ENCODE measurements around the gene GPHB5.
"Not testable (repeated sequence)": the region's sequence is repeated elsewhere in the genome, so short reads cannot be mapped to it uniquely, and the experiment has no call there.

GPHB5 gene

DNA sequence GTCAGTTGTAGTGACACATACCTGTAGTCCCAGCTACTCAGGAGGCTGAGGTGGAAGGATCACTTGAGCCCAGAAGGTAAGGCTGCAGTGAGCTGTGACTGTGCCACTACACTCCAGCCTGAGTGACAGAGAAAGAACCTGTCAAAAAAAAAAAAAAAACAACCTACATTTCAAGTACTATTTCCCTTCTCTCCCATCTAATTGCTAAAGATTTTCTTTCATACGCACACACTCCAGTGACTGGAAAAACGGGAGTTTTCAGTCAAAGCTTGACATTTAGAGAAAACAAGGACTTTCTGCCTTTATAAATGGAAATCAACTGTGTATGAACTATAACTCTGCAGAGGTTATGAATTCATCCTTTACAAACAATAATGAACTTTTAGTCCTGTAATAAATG, 25.9 kb downstream of the GPHB5 start:
- DNase-seq: no peak

DNA sequence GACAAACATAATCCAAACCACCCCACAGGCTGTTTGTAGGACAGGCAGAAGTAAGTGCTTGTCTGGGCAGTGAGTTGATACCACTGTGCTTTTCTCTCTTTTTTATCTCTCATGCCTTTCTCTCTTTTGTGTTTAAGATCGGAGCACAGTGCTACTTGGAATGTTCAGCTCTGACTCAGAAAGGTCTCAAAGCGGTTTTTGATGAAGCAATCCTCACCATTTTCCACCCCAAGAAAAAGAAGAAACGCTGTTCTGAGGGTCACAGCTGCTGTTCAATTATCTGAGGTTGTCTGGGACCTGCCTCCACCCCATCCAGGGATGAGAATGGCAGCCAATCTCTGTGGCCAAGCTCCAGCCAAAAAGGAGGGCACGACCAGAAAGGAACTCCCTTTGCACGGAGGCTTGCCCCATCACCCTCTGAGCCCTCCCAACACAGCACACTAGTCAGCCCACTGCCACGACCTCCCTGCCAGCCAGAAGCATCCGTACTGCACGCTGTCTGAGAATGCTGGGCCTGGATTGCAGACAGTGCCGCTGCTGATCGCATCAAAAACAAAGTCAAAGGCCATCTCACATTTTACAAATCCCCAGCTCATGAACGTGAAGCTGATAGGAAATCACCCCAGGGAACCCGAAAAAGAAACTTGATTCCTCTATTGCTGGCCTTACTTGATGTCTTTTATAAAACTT, 27.8 kb downstream of the GPHB5 start:
- no peak for DNase-seq

DNA sequence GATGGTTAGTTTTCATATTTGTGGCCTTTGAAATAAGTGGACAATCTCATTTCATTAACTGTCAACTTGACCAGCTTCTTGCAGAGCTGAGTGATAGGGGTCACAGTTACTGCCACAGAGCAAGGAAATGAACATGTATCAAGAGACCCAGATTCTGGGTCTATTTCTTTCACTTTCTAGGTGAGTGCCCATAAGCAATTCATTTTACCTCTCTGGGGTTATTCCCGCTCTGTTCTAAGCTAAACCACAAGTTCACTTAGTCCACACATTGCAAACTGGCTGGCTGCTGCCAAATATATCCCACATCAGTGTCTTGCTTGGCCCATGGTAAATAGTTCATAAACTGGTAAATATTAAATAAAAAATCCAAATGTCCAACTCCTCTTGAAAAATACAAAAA, 29.9 kb downstream of the GPHB5 start:
- DNase-seq: no peak

DNA sequence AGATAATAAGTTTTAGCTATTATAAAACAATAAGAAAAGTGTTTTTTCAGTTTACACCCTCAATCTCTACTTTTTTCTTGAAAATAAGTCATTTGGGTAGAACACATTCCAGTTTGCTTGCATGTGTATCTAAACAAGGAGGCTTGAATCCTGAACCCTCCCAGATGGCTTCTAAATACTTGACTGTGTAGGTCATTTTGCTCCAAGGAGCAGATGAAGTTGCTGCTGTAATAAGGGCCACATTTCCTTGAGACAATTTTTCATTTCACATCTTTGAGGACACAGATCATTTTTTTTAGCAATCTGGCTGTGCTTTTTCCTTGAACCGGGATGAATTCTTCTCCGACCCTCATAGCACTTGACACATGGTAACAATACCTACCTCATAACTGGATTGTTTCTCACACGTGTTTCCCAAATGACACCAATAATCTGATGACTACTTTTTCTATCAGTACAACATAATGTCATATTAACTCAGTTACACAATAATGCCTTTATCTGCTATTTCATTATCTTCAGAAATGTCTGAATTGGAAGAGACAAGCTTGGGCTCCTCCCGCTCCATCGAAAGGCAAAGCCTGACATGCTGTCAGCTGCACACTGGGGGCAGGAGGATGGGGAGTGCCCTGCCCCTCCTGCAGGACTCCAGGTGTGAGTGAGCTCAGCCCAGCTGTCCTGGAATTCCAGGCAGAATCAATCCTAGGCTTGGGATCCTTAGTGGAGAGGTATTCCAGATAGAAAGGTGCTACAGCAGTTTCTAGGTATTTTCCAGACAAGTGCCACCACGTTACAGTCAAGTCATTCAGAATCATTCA, 30.9 kb downstream of the GPHB5 start:
- DNase-seq: no peak

DNA sequence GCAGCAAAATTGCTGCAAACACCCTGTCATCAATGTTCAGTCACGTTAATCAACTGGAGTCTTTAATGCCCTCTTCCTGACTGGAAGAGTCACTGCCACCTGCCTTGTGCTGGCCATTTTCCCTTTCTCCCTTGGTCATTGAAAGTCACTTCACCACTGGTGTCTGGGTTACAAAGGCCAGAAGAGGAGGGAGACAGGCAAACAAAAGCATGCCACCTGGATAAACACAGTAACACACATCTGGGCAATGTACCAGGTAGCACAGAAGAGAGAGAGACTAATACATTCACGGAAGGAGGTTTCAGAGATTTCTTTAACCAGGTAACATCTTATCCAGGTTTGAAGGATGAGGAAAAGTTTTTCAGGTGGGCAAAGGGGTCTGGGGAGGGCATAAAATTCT, 32.7 kb downstream of the GPHB5 start:
- no peak for DNase-seq

DNA sequence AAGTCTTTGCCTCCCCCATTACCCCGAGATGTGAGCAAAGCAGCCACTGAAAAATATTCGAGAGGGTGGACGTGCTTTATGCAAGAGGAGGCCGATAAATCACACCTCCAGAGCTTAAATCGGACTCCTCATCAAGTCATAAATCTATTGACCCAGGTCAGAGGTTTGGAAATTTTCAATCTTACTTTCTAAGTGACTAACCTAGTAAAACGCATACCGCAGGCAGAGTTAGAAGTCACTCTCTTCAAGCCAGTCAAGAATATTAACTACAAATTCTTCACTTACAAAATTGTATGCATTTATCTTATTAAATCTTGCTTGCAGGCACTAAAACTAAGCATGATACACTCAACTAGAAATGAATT, 34.9 kb downstream of the GPHB5 start:
- no peak for DNase-seq

DNA sequence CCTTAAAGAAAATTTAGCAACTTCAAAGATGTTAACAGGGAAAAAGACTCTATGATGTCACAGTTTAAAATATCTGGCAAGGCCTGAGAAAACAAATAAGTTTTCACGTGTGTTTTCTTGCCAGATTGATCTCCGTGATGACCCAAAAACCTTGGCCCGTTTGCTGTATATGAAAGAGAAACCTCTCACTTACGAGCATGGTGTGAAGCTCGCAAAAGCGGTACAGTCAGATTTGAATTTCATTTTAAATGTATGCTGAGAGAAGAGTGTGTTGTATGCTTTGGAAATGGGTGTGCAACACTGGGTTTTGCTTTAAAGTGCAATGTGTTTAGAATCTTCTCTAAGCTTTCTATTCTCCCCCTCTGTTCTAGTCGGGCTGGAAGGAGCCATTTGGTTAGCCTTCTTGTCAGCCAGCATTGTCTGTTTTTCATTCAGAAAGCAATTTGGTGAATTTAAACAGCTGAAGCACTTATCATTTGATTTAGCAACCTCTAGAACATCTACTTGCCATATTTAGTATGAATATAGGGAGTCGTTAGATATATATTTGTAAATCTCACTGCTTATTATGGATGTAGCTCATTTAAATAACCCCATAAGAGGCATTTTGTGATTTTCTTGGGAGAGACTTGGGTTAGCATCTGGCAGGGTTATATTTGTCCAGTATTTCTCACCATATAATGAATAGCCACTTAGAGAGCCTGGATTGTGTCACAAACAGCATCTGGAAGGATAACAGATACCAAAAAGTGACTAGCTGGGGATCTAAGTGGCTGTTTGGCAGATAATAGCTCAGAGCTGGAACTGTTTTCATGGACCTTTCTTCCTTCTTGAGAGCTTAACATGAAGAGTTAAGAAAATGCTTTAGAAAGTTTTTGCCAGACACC, 35.5 kb downstream of the GPHB5 start:
- no peak for DNase-seq

DNA sequence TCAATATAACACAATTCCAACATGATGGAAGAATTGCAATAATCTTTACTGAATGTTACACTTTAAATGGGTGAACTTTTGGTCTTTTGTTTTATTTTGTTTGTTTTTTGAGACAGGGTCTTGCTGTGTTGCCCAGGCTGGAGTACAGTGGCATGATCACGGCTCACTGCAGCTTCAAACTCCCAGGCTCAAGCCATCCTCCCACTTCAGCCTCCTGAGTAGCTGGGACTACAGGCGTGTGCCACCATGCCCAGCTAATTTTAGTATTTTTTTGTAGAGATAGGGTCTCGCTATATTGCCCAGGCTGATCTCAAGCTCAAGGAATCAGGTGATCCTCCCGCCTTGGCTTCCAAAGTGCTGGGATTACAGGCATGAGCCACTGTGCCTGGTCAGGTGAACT, 38.8 kb downstream of the GPHB5 start:
- not testable (repeated sequence) for DNase-seq

DNA sequence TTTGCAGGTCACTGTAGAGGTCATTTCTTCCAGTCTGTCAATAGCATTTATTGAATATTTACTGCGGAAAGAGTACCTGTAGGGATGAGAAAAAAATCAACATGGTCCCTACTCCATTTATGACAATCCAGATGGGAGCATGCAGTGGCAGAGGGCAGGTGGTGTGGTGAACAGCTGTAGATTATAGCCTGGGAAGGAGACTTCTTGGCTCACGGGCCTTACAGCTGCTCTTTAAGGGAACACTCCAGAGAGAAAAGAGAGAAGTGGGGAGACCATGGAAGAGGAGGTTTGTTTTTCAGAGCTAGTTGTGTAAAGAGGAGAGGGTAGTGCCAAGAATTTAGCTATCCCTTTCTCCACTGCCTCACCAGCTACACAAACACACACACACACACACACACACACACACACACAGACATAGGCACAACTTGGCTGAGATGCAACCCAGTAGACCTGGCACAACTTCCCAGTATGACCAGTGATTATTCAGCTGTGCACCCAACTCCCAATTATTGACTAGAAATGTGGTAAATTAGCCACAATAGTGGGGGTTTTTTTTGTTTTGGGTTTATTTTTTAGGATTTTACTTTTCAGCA, 41.0 kb downstream of the GPHB5 start:
- DNase-seq: no peak

DNA sequence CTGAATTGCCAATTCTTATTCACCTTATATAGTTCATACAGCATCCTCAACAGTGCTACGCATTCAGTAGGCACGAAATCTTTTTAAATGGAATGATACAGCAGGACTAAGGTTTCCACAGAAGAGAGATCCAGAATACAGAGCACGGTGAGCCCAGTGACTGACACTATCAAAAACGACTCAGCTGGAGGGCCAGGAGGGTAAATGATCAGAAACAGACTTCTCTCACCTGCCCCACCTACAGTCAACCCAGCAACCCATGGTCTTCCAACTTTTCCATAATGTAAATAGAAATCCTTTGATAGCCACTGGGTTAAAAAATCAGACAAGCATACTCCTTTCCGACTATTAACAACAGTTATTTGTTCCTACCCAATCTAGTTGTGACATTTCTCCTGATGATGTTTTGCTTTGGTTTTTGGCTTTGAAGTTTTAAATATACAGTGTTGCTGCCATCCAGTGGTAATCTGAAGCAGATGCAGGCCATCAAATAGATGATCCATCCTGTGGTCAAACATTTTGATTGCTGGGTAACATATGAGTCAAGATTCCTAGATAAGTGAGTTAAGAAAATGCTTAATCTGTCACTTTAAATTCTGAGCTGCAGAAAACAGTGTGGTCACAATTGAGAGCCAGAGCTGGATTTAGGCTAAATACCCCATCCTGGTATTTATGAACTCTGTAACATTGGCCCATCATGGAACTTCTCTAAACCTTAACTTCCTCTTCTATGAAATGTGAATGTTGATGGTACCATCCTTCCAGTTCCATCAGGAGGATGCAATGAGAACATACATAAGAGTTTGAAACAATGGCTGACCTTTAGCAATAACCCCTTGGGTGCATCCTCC, 42.0 kb downstream of the GPHB5 start:
- no peak for DNase-seq

DNA sequence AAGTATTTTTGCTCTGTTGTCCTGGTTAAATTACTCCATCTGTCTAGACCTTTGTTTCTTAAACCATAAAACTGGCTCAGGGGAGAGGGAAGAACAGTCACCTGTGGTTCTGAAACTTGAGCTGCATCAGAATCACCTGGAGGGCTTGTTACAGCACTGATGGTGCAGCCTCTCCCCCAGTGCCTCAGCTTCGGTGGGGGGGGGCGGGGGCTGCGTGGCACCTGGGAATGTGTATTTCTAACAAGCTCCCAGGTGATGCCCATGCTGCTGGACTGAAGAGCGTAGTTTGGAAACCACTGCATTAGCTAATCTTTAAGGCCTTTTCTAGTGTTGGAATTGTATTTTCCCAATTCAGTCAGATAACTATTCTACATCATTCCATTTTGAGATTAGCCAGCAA, 42.7 kb downstream of the GPHB5 start:
- no peak for DNase-seq

DNA sequence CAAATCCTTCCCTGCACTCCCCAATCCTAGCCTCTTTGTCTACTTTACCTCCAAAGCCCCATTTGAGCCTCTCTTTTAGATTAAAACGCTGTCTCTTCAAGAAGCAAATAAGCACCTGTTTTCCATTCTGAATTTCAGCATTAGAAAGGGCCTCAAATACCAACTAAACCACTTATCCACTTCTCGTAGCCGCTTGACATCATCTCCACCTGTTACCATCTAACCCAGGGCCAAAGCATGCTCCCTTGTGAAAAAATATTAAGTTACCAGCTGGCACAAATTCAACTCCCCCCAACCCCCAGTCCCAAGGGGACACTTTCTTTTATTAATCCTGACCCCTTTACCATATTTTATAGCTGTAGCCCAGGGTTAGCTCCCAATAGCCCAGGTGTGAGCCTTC, 43.1 kb downstream of the GPHB5 start:
- no peak for DNase-seq

DNA sequence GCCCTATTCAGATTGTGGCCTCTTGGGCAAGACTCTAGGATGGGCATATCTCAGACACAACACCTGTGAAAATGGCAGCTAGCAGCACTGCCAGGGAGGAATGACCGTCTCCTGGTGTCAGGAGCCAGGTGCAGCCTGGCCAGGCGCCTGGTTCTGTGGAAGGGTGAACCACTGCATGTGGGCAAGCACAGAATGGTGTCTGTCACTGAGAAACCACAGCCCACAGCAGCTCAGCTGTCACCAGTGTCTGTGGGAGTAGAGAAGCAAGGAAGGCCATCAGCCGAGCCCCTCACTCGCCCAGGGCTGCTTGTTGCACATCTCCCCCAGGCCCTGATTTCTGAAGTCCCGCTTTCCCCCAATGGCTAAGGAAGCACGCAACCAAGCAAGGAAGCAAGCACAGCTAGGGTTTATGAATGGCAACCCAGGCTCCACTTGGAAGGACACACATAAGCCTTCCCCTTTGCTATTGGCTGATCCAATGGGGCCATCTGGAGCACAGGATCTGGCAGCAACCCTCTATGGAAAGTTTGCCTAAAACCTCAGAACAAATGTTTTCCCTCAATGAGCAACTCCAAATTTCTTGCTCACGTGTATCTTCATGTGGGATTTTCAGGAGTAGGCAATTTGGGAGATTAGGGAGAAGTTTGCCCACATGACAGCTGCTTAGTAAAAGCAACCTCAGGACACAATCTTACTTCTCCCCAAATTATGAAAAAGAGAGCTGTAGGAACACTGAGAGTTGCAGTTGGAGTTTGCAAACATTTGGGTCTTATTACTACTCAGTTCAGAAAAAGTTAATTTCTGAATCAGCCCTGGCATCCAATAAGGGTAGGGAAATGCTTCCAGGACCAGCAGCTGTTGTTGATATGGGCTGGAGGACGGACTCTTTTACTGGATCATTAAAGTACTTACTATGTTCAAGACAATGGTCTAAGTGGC, 44.7 kb downstream of the GPHB5 start:
- DNase-seq: no peak

DNA sequence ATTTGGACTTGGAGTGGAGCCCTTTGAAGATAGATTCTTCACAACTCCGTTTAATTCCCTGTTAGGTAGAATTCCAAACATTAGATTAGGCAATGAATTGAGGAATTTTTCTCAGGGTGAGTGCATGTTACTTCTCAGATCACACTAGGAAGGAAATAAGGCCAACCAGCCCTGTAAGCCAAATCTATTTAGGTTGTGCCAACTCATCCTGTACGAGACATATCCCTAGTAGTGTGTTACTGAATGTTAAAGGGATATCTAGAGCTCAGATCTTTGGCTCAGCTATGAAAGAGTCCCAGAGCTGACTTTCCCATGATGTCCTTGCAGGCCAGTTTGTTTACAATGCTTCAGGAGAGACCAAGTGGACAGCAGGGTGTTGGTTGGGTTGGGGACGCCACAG, 45.6 kb downstream of the GPHB5 start:
- no peak for DNase-seq

DNA sequence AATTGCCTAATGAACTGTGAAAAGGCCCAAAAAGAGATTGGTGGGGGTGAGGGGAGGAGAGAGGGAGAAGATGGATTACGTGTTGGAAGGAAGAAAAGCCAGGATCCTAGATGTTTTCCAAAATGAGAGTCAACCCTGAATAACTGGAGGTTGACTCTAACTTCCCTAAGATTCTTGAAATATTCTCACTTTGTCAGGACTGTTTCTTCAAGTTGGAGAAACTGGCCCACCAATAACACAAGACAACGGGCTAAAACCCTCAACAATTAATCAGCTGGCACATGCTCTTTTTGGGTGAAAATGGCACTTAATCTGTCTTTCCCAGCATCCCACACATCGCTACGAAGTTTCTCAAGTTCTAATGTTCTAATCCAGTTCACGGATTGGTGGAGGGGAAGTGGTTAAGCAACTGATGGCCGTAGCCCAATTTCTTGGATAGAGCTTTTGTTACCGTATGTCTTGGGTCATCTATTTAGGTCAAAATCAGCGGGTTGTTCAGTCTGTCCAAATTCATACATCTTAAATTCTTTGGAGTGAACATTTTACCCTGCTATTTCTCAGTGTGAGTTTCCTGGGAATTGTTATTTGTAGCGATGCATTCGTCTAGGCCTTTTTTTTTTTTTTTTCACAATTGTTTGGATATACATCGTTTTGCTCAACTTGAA, 49.0 kb downstream of the GPHB5 start:
- DNase-seq: no peak

DNA sequence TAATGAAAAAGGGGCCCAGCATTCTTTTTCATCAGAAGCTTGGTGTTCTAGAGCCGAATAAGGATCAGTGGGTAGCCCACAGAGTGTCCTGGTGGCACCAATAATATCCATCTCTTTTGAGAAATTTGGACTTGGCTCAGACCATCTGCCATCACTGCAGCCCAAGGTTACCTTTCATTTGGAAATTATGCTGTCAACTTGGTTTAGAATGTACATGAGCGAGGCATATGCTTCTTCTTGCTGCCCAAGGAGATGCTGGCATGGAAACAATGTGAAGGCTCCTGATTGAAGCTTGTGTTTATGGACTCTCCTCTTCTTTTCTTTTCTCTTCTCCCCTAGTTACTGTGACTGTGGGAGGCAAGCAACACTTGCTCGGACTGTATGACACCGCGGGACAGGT, 50.0 kb downstream of the GPHB5 start:
- DNase-seq: no peak

DNA sequence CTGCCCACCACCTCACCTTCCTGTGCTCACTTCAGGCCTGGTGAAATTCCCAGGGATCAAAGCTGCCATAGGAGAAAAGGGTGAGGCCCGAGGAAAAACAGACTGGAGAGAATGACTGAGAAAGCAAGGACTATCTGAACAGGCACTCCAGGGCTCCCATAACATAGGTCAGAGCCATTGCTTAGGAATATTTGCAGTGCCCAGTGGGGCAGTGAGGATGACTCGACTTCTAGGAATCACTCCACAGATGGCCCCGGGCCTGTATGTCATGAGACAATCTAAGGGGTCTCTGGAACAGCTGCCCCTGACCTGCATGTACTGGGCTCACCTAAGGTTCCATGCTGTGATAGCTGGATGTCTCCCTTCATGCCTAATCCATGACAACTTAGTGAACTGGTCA, 51.6 kb downstream of the GPHB5 start:
- no peak for DNase-seq

DNA sequence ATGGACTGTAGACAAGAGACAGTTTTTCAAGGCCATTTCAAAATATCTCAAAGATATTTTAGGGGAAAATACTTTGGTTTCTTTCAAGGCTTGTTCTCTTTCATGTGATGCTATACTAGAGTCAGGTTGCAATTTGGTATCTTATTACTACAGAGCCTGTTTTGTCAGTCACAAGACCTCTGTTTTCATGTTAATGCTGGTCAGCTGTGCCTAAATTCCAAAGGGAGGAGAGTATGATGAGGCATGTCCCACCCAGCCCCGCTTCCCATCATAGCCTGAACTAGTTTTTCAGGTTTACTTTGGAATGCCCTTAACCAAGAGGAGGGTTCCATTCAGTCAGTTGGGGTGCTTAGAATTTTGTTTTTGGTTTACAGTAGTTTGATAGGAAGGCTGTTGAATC, 52.6 kb downstream of the GPHB5 start:
- no peak for DNase-seq

Data from activated CD4-positive, CD25-positive, alpha-beta regulatory T cell (primary cell).